Left ventricle myocardium inferior (tissue), 1 donor: Measurements from ENCODE around the gene TCF7L2. TPM values are rescaled to one million over a fixed set of nuclear protein-coding genes. Genes with fewer than 3 reads are reported as not detected.
A peak's percentile ranks its signal among the peaks of the same experiment; 100 is the strongest.

ENCODE experiments used
- DNase-seq: peaks from one replicate; pipeline ENCODE4 v3.0.0-alpha.2; 2020
- H3K27ac ChIP-seq: fragments of 200-600 bp; replicated peaks from 2 replicates; pipeline ENCODE4 v1.8.0; 2021
- H3K27me3 ChIP-seq: fragments of 200-600 bp; 2 replicates; pipeline ENCODE4 v1.8.0; 2021; ENCODE audit warnings: low read depth
- H3K36me3 ChIP-seq: fragments of 200-600 bp; 2 replicates; pipeline ENCODE4 v1.8.0; 2021
- H3K4me1 ChIP-seq: fragments of 200-600 bp; 2 replicates; pipeline ENCODE4 v1.8.0; 2021
- H3K4me3 ChIP-seq: fragments of 200-600 bp; 2 replicates; pipeline ENCODE4 v1.8.0; 2021; ENCODE audit warnings: mild to moderate bottlenecking, moderate library complexity
- H3K9me3 ChIP-seq: fragments of 200-600 bp; replicated peaks from 2 replicates; pipeline ENCODE4 v1.8.0; 2021
- intact Hi-C: fragments of 100-400 bp; cut with micrococcal nuclease; formaldehyde crosslinking; loops from one replicate; pipeline ENCODE4 v1.11.0; 2022
- total RNA-seq: library from RNA; stranded (reverse); fragmentation: NEBNext Ultra II Directional; extraction: Animal tissue kit (Norgen Biotek cat#: 25700); gene quantifications from one replicate; pipeline ENCODE4 v1.2.1, GENCODE V29; 2021
- TF ChIP-seq, protein P1 (sequence below): fragments of 200-600 bp; IDR thresholded peaks from 2 replicates; pipeline ENCODE4 v1.8.0; 2021; ENCODE audit warnings: antibody characterized with exemption, mild to moderate bottlenecking, borderline replicate concordance
- donor health status: DM: no; HTN: yes; CAD: no; lungs with severe emphysema.

Gene TCF7L2
- total RNA-seq, 1 donor from 2014 or later, result 8.9 TPM

DNA sequence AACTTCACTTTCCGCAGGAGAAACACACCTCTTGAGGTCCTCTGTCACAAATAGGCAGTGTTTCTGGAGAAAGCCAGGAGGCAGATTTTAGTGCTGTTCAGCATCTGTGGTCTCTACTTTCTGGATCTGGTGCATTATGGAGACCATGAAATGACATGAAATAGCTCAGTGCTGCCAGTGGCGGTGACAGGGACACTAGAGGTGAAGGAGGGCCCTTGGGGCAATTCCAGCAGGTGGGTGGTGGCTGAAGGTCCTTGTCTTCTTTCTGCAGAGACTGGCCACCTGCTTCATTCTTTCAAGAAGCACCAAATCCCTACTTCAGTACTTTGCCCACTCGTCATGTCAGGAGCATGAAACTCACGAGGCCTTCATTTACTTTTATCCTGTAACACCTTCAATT lies 135.7 kb downstream of the TCF7L2 start:
- Histone ChIP-seq H3K4me1 (peaks cover 24% of the 10 kb centered on the region), H3K27ac (no peak overlapping the region), H3K36me3 (peaks cover 3% of the 10 kb centered on the region), H3K27me3 (no peaks in the 10 kb centered on the region), H3K4me3 (no peak overlapping the region), H3K9me3 (no peaks in the 10 kb centered on the region)
- TF ChIP-seq, protein P1, sequence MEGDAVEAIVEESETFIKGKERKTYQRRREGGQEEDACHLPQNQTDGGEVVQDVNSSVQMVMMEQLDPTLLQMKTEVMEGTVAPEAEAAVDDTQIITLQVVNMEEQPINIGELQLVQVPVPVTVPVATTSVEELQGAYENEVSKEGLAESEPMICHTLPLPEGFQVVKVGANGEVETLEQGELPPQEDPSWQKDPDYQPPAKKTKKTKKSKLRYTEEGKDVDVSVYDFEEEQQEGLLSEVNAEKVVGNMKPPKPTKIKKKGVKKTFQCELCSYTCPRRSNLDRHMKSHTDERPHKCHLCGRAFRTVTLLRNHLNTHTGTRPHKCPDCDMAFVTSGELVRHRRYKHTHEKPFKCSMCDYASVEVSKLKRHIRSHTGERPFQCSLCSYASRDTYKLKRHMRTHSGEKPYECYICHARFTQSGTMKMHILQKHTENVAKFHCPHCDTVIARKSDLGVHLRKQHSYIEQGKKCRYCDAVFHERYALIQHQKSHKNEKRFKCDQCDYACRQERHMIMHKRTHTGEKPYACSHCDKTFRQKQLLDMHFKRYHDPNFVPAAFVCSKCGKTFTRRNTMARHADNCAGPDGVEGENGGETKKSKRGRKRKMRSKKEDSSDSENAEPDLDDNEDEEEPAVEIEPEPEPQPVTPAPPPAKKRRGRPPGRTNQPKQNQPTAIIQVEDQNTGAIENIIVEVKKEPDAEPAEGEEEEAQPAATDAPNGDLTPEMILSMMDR, result no peak
- DNase-seq, result no peak
- intact Hi-C loops, result no loop called here

DNA sequence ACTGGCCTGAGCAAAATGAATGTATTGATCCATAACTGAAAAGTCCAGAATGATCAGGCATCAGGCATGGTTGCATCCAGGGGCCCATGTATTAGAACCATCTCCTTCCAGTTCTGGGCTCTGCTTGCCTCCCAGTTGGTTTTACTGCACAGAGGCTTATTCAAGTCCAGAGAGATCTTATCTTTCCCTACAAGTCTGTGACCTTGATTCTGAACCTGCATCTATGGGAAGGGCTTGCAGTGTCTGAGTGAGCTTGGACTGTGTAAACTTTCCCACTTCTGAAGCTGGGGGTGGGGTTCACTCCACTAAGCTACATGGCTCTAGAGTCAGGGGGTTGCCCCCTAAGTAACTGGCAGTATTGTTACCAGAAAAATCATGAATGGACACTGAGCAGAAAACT lies 136.2 kb downstream of the TCF7L2 start:
- H3K27ac ChIP-seq, result no peak overlapping the region
- intact Hi-C loops, result no loop called here

DNA sequence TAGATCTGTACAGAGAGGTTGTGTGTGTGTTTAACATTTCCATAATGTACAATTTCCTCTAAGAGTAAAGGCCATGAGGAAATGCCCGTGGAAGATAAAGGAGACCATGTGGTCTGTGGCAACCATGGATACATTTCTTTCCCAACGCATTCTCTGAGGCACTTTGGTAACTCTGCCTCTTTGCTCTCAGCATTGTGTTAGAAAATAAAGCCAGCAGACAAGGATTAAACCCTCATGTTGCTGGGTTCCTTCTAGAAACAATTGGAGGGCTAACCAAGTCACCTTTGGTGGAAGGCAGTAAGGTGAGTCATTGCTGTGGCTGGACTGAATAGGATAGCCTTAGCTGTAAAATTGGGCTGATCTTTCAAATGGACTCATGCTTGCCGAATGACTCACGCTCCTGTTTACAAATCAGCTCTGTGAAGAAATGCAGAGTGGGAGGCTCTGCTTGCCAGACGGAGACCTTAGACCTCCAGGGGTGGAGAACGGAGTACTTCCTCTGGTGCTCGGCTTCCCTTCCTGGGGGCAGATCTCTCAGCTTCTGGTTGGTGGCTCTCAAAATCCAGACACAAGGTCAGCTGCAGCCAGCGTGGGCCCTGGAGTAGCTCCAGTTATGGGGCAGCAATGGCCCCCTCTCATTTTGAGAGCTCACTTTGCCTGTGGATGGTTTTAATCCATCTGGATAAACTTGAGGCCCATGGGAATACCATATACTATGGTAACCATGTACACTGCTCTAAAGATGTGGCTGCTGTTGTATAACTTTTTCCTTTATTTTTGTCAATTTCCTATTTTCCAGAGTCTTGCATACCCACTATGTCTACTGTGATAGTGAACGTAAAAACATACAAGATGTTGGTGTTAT lies 137.3 kb downstream of the TCF7L2 start:
- Histone ChIP-seq H3K9me3 (no peaks in the 10 kb centered on the region), H3K27ac (peak overlapping the region; percentile 59), H3K4me3 (no peak overlapping the region), H3K4me1 (peaks cover 20% of the 10 kb centered on the region), H3K27me3 (no peaks in the 10 kb centered on the region), H3K36me3 (peaks cover 6% of the 10 kb centered on the region)
- no peak for DNase-seq
- intact Hi-C loops, result no loop called here
- TF ChIP-seq, protein P1, result no peak

More for the DNA sequence above, 136.2 kb downstream of the TCF7L2 start:
- H3K4me3 ChIP-seq, result no peak overlapping the region
- DNase-seq, result no peak
- peaks cover 19% of the 10 kb centered on the region for H3K4me1 ChIP-seq
- no peaks in the 10 kb centered on the region for H3K9me3 ChIP-seq
- H3K27me3 ChIP-seq, result no peaks in the 10 kb centered on the region
- TF ChIP-seq, protein P1, result no peak
- peaks cover 6% of the 10 kb centered on the region for H3K36me3 ChIP-seq

DNA sequence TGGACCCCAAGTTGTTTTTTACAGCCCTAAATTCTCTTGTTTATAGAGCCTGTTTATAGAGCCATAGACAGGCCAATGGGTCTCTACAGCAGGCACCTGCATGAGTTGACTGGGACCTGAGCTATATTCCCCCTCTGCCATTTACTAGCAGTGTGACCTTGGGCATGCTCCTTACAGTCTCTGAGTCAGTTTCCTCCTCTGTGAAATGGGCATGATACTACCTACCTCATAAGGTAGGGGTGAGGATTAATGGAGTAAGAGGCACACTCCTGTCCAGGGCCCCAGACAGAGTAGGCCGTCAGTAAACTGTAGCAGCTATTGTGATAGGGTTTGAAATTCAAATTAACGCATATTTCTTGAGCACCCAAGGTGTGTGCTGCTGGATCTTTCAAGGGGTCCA lies 138.1 kb downstream of the TCF7L2 start:
- H3K9me3 ChIP-seq, result no peaks in the 10 kb centered on the region
- no peak for DNase-seq
- H3K4me3 ChIP-seq, result no peak overlapping the region

DNA sequence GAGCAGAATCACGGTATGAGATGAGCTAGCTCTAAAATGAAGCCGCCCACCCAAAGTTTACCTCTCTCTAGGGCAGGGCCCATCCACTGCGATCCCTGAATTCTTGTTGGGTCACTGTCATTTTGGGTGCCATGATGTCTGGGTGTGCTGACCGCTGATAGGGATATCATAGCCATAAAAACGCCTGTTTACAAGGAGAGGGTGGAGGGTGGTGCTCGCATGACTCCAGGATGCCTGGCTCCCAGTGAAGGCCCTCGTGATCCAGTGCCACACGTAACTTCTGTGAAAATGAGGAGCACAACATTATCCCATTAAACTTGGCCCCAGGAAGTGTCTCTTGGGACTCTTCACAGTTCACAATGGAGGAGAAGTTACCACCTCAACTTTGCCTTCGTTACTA lies 139.5 kb downstream of the TCF7L2 start:
- peaks cover 6% of the 10 kb centered on the region for H3K36me3 ChIP-seq
- peaks cover 34% of the 10 kb centered on the region for H3K4me1 ChIP-seq

More for the DNA sequence above, 138.1 kb downstream of the TCF7L2 start:
- no peaks in the 10 kb centered on the region for H3K27me3 ChIP-seq
- no peak overlapping the region for H3K27ac ChIP-seq
- TF ChIP-seq, protein P1, result no peak
- H3K36me3 ChIP-seq, result peaks cover 6% of the 10 kb centered on the region
- intact Hi-C loops, result no loop called here
- H3K4me1 ChIP-seq, result peaks cover 25% of the 10 kb centered on the region

More for the DNA sequence above, 139.5 kb downstream of the TCF7L2 start:
- Histone ChIP-seq H3K4me3 (no peak overlapping the region), H3K27me3 (no peaks in the 10 kb centered on the region), H3K9me3 (no peaks in the 10 kb centered on the region), H3K27ac (no peak overlapping the region)
- TF ChIP-seq, protein P1, result no peak
- intact Hi-C loops, result no loop called here
- DNase-seq, result no peak
